GM23248 (cell line): ENCODE measurements around the gene ABCD1. TPM values are rescaled to one million over a fixed set of nuclear protein-coding genes. Genes with fewer than 3 reads are reported as not detected.

Source experiments
- DNase-seq: peaks from one replicate; pipeline ENCODE4 v3.0.0-alpha.2; 2015
- H2AFZ ChIP-seq: fragments of 200-600 bp; sonication (generic); 2 replicates; pipeline ENCODE4 v1.6.1; 2016; ENCODE audit warnings: antibody characterized with exemption
- H3F3A ChIP-seq: fragments of 200-600 bp; sonication (generic); 2 replicates; pipeline ENCODE4 v1.6.1; 2016; ENCODE audit warnings: mild to moderate bottlenecking, antibody characterized with exemption, mixed run types; ENCODE audit not compliant: insufficient read depth
- H3K27ac ChIP-seq: fragments of 200-600 bp; sonication (generic); 2 replicates; pipeline ENCODE4 v1.5.1; 2016; ENCODE audit warnings: mild to moderate bottlenecking
- H3K27me3 ChIP-seq: fragments of 200-600 bp; sonication (generic); replicated peaks from 2 replicates; pipeline ENCODE4 v1.6.1; 2016; ENCODE audit warnings: mild to moderate bottlenecking; ENCODE audit not compliant: insufficient read depth
- H3K36me3 ChIP-seq: fragments of 200-600 bp; sonication (generic); 2 replicates; pipeline ENCODE4 v1.6.1; 2016; ENCODE audit warnings: low read depth, mild to moderate bottlenecking
- H3K4me1 ChIP-seq: fragments of 200-600 bp; sonication (generic); 2 replicates; pipeline ENCODE4 v1.6.1; 2016; ENCODE audit warnings: mild to moderate bottlenecking; ENCODE audit not compliant: insufficient read depth
- H3K4me2 ChIP-seq: fragments of 200-600 bp; sonication (generic); one replicate; pipeline ENCODE4 v1.6.1; 2016; ENCODE audit warnings: mild to moderate bottlenecking; ENCODE audit not compliant: unreplicated experiment
- H3K4me3 ChIP-seq: fragments of 200-600 bp; sonication (generic); 2 replicates; pipeline ENCODE4 v1.5.1; 2016; ENCODE audit warnings: mild to moderate bottlenecking
- H3K79me2 ChIP-seq: fragments of 200-600 bp; sonication (generic); 2 replicates; pipeline ENCODE4 v1.6.1; 2016; ENCODE audit warnings: mild to moderate bottlenecking; ENCODE audit not compliant: insufficient read depth
- H3K9ac ChIP-seq: fragments of 200-600 bp; sonication (generic); 2 replicates; pipeline ENCODE4 v1.6.1; 2016; ENCODE audit warnings: mild to moderate bottlenecking
- H3K9me2 ChIP-seq: fragments of 200-600 bp; sonication (generic); 2 replicates; pipeline ENCODE4 v1.6.1; 2016; ENCODE audit warnings: mixed run types, mild to moderate bottlenecking, moderate library complexity; ENCODE audit not compliant: insufficient read depth
- H3K9me3 ChIP-seq: fragments of 200-600 bp; sonication (generic); one replicate; pipeline ENCODE4 v1.6.1; 2017; ENCODE audit warnings: low read depth
- H4K20me1 ChIP-seq: fragments of 200-600 bp; sonication (generic); 2 replicates; pipeline ENCODE4 v1.6.0; 2016; ENCODE audit not compliant: insufficient read depth
- EZH2 ChIP-seq: fragments of 200-600 bp; sonication (generic); IDR thresholded peaks from 2 replicates; pipeline ENCODE4 v1.6.1; 2018; ENCODE audit warnings: antibody characterized with exemption, mild to moderate bottlenecking; ENCODE audit not compliant: insufficient read depth, poor library complexity, severe bottlenecking
- EZH2phosphoT487 ChIP-seq: fragments of 200-600 bp; sonication (generic); IDR thresholded peaks from 2 replicates; pipeline ENCODE4 v1.6.1; 2018; ENCODE audit warnings: antibody characterized with exemption, moderate library complexity, mild to moderate bottlenecking, low read depth; ENCODE audit not compliant: insufficient read depth
- WGBS, 2 experiments: methylation state at CpG; one replicate each; pipeline ENCODE4 v1.1.6; 2015 to 2017; ENCODE audit warnings: low lambda C conversion rate in 2 of 2, low coverage in 1 of 2; ENCODE audit errors: missing lambda C conversion rate in 2 of 2; 5-methylcytosine and 5-hydroxymethylcytosine counted together
- in situ Hi-C: fragments of 300-500 bp; cut with MboI; formaldehyde crosslinking; loops from 2 replicates; pipeline ENCODE4 v1.15.0; 2020
- polyA plus RNA-seq: library from polyadenylated mRNA; unstranded; fragments of >200 nt; fragmentation: Nextera tagmentation; extraction: Ambion mirVana; gene quantifications from 2 replicates; pipeline ENCODE4 v1.2.1, GENCODE V29; 2016
- total RNA-seq: library from RNA; depleted of rRNA; stranded (reverse); fragments of >200 nt; shearing (Covaris generic); gene quantifications from 2 replicates; pipeline ENCODE4 v1.2.3, GENCODE V29; 2014

Gene ABCD1
- total and polyA plus RNA-seq, 2 experiments from 2014 or later = 9.8 to 24.4 TPM

DNA sequence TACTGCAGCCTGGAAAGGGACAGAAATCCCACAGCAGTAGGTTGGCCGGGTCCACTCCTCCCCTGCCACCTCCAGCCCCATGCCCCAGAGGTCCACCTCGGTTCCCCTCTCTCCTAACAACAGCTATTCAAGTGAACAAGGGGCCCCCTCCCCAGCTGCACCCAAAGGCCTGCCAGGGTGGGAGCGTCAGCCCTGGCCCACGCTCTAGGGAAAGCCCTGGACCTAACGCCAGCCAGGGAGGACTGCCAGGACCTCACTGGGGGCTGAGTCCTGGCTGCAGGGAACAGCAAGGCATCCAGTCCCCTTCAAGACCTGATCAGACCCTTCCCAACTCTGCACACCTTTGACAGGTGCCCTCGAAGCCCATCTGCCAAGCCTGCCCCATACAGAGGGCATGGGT is 23.7 kb upstream of the ABCD1 start:
- Histone ChIP-seq H3K9me3 (no peaks in the 10 kb centered on the region), H3K4me3 (no peak overlapping the region), H3K9ac (no peak overlapping the region), H4K20me1 (no peaks in the 10 kb centered on the region), H3K36me3 (no peaks in the 10 kb centered on the region), H3K4me1 (no peaks in the 10 kb centered on the region), H3K27ac (no peak overlapping the region), H3K9me2 (no peaks in the 10 kb centered on the region), H3K27me3 (no peaks in the 10 kb centered on the region), H3K4me2 (no peak overlapping the region), H3F3A (no peaks in the 10 kb centered on the region), H3K79me2 (no peaks in the 10 kb centered on the region), H2AFZ (no peak overlapping the region)
- no peak for TF ChIP-seq EZH2
- TF ChIP-seq EZH2phosphoT487 = no peak
- in situ Hi-C loops = no loop called here
- 63 to 71% methylated on average over 4 to 5 of the region's 6 CpGs for WGBS, 2 experiments
- DNase-seq = no peak

DNA sequence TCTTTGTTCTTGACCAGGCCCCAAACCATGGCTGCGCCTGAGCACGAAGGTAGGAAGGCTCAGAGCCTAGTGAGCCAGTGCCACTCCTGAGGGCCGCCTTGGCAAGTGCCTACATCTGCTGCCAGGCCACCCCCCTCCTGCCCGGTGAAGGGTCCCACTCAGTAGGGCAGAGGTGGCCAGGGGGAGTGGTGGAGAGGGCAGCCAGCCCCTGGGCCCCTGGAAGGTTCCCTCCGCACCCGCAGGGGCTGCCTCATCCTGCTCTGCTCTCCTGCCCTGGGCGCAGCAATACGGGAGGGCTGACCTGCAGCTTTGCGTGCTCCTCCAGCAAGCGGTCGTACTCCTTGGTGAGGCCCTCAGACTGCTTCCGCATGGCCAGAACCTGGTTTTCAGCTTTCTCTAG is 22.9 kb upstream of the ABCD1 start:
- no peak overlapping the region for H3K4me2 ChIP-seq
- H3K4me1 ChIP-seq = no peaks in the 10 kb centered on the region
- no peaks in the 10 kb centered on the region for H3K27me3 ChIP-seq
- WGBS, 2 experiments = 98% methylated on average over 8 to 9 of the region's 12 CpGs
- H3K36me3 ChIP-seq = no peaks in the 10 kb centered on the region
- H3K4me3 ChIP-seq = no peak overlapping the region
- H3K9me2 ChIP-seq = no peaks in the 10 kb centered on the region
- H2AFZ ChIP-seq = no peak overlapping the region
- in situ Hi-C loops = no loop called here
- no peaks in the 10 kb centered on the region for H3F3A ChIP-seq
- no peak overlapping the region for H3K27ac ChIP-seq
- H3K9me3 ChIP-seq = no peaks in the 10 kb centered on the region
- no peaks in the 10 kb centered on the region for H4K20me1 ChIP-seq
- H3K9ac ChIP-seq = no peak overlapping the region
- DNase-seq = no peak
- no peaks in the 10 kb centered on the region for H3K79me2 ChIP-seq
- TF ChIP-seq EZH2phosphoT487 (no peak), EZH2 (no peak)

DNA sequence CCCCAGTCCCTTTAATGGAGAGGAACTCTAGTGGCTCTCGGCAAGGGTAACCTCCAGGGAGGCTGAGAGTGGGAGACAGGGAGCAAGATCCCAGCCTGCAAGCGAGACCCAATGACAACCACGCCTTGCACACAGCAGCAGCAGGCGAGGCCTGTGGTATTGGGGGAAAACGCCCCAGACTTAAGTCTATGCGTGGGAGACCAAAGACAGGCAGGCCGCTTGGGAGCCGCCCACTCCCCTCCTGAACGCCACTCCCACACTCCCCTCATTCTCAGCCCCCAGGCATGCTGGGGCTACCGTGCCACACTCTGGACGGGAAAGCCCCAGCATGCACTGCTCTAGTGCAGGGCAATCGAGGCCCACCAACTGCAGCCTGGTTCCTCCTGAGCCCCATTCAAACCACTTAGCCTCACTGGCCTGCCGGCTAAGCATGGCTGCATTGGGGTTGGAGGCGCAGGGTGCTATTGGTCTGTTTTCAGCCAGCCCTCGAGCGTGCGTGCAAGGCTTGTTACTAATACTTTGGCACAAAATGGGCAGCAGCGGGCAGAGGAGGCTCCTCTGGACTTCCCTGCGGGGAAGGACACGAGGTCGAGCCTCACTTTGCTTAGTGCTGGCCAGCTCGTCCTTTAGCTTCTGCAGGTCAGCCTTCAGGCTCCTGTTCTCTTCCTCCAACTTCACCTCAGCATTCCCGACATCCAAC is 22.2 kb upstream of the ABCD1 start:
- Histone ChIP-seq H3K9me3 (no peaks in the 10 kb centered on the region), H3K9me2 (no peaks in the 10 kb centered on the region), H3K4me3 (no peak overlapping the region), H2AFZ (no peak overlapping the region), H3K9ac (no peak overlapping the region), H3K79me2 (no peaks in the 10 kb centered on the region), H3F3A (no peaks in the 10 kb centered on the region), H3K4me1 (no peaks in the 10 kb centered on the region), H3K27ac (no peak overlapping the region), H3K27me3 (no peaks in the 10 kb centered on the region), H3K4me2 (no peak overlapping the region), H3K36me3 (no peaks in the 10 kb centered on the region), H4K20me1 (no peaks in the 10 kb centered on the region)
- in situ Hi-C loops = no loop called here
- DNase-seq = no peak
- 87% methylated on average over 19 to 21 of the region's 23 CpGs for WGBS, 2 experiments
- no peak for TF ChIP-seq EZH2phosphoT487
- TF ChIP-seq EZH2 = no peak

DNA sequence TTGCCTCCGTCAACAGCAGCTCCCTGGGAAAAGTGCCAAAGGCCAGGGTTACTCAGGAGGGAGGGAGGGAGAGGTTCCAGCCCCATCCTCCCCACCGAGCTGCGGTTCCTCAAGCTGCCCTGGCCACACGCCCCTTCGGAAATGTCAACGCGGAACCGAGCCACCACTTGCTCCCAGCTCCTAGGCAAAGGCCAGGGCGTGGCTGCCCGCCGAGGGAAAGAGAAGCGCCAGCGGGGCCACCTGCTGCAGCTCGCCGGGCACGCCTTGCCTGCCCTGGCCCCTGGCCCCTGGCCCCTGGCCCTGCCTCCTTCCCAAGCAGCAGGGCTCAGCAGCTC is 21.7 kb upstream of the ABCD1 start:
- Histone ChIP-seq H2AFZ (no peak overlapping the region), H3K4me1 (no peaks in the 10 kb centered on the region), H3K9me3 (no peaks in the 10 kb centered on the region), H4K20me1 (no peaks in the 10 kb centered on the region), H3F3A (no peaks in the 10 kb centered on the region), H3K4me3 (no peak overlapping the region), H3K27ac (no peak overlapping the region), H3K79me2 (0 out of 2 replicates have a peak, but pooled peaks cover 4% of the 10 kb centered on the region), H3K9me2 (no peaks in the 10 kb centered on the region), H3K27me3 (no peaks in the 10 kb centered on the region), H3K9ac (no peak overlapping the region), H3K4me2 (no peak overlapping the region), H3K36me3 (no peaks in the 10 kb centered on the region)
- DNase-seq = no peak
- 98 to 100% methylated on average over 2 to 11 of the region's 16 CpGs for WGBS, 2 experiments
- in situ Hi-C loops = no loop called here
- TF ChIP-seq EZH2 = no peak
- TF ChIP-seq EZH2phosphoT487 = no peak
